GM21528 (cell line): Measurements from ENCODE around the gene NPAS3.

Experiments
- ATAC-seq: cut with Tn5 transposase; IDR thresholded peaks from one replicate; pipeline ENCODE4 v1.9.1; 2021; ENCODE audit warnings: mild to moderate bottlenecking, moderate library complexity; ENCODE audit not compliant: unreplicated experiment, low FRiP score

The NPAS3 gene

GRCh38 chr14:33589334-33589733 is 650.7 kb downstream of the NPAS3 start:
- no peak for ATAC-seq

DNA sequence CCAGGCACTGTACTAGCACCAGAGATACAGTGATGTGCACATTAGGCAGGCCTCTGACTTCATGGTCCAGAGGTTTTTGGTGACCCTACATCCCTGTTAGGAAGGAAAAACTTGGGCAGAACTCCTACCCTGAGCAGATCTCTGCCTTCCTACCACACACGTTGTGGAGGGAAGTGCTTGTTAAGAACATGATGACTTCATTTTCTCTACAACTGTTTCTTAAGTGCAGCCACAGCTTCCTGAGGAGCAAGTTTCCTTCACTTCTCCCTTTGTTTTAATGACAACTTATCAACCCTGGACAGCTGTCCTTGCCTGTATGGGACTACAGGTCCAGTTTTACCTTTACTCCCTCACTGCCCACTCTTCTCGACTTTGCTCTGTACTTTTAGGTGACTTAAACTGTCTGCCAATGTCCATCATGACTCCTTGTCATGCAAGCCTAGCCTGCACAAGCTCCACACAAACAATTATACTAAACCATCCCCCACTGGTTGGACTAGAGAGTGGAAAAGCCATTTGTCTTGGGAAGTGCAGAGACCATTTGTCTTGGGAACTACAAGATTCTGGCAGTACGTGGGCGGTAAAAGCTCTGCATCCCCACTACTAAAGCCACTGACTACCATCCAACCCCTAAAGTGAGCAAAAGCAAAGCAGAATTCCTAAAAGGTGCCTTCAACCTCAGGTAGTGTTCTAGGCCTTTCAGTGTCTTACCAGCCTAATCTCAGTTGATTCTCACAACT is 652.4 kb downstream of the NPAS3 start:
- no peak for ATAC-seq

GRCh38 chr14:33592297-33592696 is 653.6 kb downstream of the NPAS3 start:
- ATAC-seq = no peak

DNA sequence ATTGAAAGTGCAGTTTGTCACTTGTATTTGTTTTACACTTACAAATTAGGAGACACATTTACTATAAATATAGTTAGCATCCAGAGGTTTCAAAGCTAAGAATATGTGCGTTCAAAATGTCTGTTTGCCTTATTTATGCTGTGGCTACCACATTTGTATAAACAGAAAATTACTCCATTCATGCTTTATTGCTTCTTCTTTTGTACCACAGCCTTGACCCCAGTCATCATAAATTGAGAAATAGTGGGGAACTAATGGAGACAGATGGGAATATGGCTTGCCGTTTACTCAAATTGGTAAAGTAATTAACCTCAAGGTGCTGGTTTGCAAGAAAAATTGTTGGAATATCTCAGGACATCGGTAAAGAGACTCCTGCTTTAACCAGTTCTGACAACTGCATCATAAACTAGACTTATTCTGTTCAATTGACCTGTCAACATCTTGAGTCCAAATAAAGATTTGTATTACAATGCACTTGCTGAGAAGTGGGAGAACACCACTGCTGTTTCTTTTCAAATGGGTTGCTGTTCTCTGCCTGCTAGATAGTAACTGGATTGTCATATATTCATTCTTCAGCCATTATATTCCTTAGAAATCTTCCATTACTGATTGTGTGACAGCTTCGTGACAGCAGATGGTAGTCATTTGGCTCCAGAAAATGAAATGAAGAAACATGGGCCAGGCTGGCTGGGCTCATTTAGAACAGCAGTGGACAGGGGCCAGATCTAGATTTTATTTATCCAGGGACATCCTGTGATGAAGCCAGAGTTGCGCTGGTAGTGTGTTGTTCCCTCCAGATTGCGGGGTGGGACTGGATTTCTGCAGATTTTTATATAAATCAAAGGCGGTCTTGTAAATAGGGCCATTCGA is 657.8 kb downstream of the NPAS3 start:
- no peak for ATAC-seq

GRCh38 chr14:33598582-33598981 is 659.9 kb downstream of the NPAS3 start:
- no peak for ATAC-seq

- ATAC-seq = no peak
Measured at GRCh38 chr14:33602396-33602795, 663.7 kb downstream of the NPAS3 start.

GRCh38 chr14:33606591-33606990 is 667.9 kb downstream of the NPAS3 start:
- ATAC-seq = no peak

DNA sequence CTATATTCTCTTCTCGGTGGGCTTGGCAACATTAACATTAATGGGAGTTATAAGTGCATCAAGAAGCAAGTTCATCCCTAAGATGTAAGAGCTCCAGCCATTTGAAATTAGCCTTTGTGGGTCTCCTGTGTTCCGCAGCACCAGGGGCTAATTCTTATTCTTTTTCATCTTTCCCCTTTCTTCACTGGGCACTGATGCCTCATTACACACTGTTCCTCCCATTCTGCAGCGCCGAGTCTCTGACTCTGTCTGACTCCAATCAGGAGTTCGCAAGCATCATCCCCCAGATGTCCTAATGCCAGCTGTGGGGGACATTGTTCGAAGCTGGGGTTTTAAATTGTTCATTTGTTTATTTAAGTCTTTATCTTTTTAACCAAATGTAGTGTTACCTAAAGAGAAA is 670.9 kb downstream of the NPAS3 start:
- no peak for ATAC-seq

- ATAC-seq = no peak
Measured at GRCh38 chr14:33610121-33610520, 671.4 kb downstream of the NPAS3 start.

DNA sequence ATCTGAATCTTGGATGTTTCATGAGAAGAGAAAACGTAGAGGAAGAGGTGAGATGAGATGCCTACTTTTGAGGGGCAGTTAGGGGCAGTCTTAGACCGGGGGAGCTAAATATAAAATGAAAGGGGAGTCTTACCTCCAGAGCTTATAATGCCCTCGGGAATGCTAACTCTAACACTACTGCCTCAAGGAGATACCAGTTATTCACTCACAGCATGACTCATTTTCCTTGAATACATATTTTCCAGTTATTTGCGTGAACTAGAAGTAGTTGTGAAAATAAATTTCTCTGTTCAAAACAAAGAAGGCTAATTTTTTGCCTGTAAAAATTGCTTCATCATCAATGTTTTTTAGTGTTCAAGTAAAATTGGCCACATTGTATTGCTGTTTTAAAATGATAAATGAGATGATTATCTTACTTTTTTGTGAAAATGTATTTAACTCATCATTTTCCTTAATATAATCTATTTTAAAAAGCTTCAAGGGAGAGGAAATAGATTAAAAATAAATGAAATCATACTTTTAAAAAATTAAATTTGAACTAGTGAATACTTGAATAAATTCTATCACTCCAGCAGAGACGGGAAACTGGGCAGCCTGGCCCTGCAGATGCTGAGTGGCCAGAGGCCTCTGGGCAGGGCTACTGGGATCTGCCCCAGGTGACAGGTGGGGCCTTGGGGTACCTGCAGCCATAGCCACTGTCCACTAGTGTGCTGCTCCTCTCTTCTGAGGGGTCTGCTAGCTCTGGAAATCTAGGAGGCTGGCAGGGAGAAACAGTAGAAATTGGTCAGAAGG is 672.9 kb downstream of the NPAS3 start:
- ATAC-seq = no peak

- ATAC-seq = no peak
Measured at GRCh38 chr14:33612197-33612505, 673.5 kb downstream of the NPAS3 start.

GRCh38 chr14:33617154-33617553 is 678.5 kb downstream of the NPAS3 start:
- ATAC-seq = no peak

GRCh38 chr14:33618361-33619105 is 679.9 kb downstream of the NPAS3 start:
- ATAC-seq = no peak

GRCh38 chr14:33622496-33622895 is 683.8 kb downstream of the NPAS3 start:
- ATAC-seq = no peak

- ATAC-seq = no peak
Measured at GRCh38 chr14:33629792-33630191, 691.1 kb downstream of the NPAS3 start.

- no peak for ATAC-seq
Measured at GRCh38 chr14:33631021-33631420, 692.3 kb downstream of the NPAS3 start.

GRCh38 chr14:33631441-33631840 is 692.8 kb downstream of the NPAS3 start:
- ATAC-seq = no peak

DNA sequence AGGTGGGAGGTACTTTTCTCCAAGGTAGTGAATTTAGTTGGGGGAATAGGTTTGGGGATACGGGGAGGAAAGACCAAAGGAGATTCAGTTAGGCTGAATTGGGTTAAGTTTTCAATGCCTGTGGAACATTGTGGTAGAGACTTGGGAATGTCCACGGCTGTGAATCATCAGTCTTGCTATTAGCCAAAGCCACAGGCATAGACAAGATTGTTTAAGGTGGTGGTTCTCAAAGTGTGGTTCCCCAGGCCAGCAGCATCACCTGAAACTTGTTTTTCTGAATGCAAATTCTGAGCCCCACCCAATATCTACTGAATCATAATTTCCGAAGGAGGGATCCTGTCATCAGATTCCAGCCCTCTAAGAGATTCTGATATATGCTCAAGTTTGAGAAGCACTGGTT is 696.0 kb downstream of the NPAS3 start:
- ATAC-seq = no peak

DNA sequence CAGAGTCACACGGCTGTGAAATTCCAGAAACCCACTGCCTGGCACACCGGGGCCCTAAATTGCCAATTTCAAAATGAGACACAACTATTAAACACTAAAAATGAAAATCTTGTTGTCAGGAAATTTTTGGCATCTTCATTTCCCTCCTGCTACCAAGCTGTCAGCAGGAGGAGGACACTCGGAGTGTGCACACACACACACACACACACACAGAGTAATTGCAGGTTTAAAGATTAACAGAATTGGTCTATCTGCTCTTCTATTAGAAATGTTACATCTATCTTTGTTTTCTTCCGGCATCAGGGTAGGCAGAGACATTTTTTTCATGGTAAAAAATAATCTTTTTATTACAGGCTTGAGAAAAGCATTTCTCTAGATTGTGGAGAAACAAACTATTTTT is 698.0 kb downstream of the NPAS3 start:
- no peak for ATAC-seq

DNA sequence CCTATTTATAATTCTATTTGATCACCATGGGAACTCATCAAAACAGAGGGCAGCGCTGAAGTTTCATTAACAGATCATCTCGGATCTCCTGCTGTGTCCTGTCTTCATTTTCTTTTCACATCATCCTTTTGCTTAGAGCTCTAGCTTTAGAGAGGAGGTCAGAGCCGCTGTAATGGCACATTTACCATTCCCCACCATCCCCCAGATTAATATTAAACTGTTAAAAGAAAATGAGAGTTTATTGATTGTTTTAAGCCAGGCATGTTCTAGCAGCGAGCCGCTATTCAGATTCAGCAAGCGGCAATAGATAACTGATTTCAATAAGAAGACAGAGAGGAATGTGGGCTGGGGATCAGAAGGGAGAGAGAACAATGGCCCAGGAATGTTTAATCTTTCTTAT is 703.4 kb downstream of the NPAS3 start:
- no peak for ATAC-seq
